Mucosa of descending colon (tissue), 3 donors: ENCODE results near the gene CDC42BPA. TPM values are rescaled to one million over a fixed set of nuclear protein-coding genes. Genes with fewer than 3 reads are reported as not detected.
A peak's percentile ranks its signal among the peaks of the same experiment; 100 is the strongest.

Experiments
- ATAC-seq: fragments of 200-7000 bp; cut with Tn5 transposase; one replicate; pipeline ENCODE4 v1.9.1; 2020; ENCODE audit warnings: mild to moderate bottlenecking, moderate library complexity
- DNase-seq, 3 donors: peaks; one replicate each; pipeline ENCODE4 v3.0.0-alpha.2; 2020
- H3K36me3 ChIP-seq: fragments of 200-600 bp; one replicate; pipeline ENCODE4 v1.8.0; 2021; ENCODE audit warnings: low read depth, mild to moderate bottlenecking
- H3K4me1 ChIP-seq: fragments of 200-600 bp; one replicate; pipeline ENCODE4 v1.8.0; 2021; ENCODE audit warnings: low read depth, mild to moderate bottlenecking
- H3K4me3 ChIP-seq: fragments of 200-600 bp; one replicate; pipeline ENCODE4 v1.8.0; 2021; ENCODE audit warnings: mild to moderate bottlenecking
- H3K9me3 ChIP-seq: fragments of 200-600 bp; one replicate; pipeline ENCODE4 v1.8.0; 2021; ENCODE audit warnings: mild to moderate bottlenecking
- intact Hi-C, 2 donors: fragments of 100-400 bp; cut with DNase I in 1 of 2; cut with micrococcal nuclease in 1 of 2; formaldehyde crosslinking; loops; one replicate each; pipeline versions ENCODE4 v1.11.0 to v1.11.1; 2022; cut with DNase I, micrococcal nuclease
- total RNA-seq, 3 donors: library from RNA; stranded (reverse); fragmentation: NEBNext Ultra II Directional in 2 of 3; extraction: Animal tissue kit (Norgen Biotek cat#: 25700) in 2 of 3; gene quantifications; one replicate each; pipeline versions ENCODE4 v1.2.1 to v1.2.4, GENCODE V29; 2021 to 2023
- TF ChIP-seq, protein P1 (sequence below): fragments of 200-600 bp; IDR thresholded peaks from one replicate; pipeline ENCODE4 v1.8.0; 2022; ENCODE audit warnings: antibody characterized with exemption, mild to moderate bottlenecking
- donor health status: DM: no; HTN: no; CAD: no; lungs with moderate emphysema.
- donor health status: DM: no; HTN: no; CAD: no.
- donor health status: DM: no; HTN: yes; CAD: no.

The CDC42BPA gene
- total RNA-seq, 3 donors from 2014 or later, result 32.6 to 70.7 (median 50.2) TPM

GRCh38 chr1:226964068-226964425 is 354.2 kb downstream of the CDC42BPA start:
- ATAC-seq (no peak), DNase-seq (no peak)
- Histone ChIP-seq H3K4me1 (no peaks in the 10 kb centered on the region), H3K9me3 (no peaks in the 10 kb centered on the region), H3K4me3 (no peak overlapping the region), H3K36me3 (no peaks in the 10 kb centered on the region)
- intact Hi-C loops, result no loop called here
- TF ChIP-seq, protein P1, sequence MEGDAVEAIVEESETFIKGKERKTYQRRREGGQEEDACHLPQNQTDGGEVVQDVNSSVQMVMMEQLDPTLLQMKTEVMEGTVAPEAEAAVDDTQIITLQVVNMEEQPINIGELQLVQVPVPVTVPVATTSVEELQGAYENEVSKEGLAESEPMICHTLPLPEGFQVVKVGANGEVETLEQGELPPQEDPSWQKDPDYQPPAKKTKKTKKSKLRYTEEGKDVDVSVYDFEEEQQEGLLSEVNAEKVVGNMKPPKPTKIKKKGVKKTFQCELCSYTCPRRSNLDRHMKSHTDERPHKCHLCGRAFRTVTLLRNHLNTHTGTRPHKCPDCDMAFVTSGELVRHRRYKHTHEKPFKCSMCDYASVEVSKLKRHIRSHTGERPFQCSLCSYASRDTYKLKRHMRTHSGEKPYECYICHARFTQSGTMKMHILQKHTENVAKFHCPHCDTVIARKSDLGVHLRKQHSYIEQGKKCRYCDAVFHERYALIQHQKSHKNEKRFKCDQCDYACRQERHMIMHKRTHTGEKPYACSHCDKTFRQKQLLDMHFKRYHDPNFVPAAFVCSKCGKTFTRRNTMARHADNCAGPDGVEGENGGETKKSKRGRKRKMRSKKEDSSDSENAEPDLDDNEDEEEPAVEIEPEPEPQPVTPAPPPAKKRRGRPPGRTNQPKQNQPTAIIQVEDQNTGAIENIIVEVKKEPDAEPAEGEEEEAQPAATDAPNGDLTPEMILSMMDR, result no peak

DNA sequence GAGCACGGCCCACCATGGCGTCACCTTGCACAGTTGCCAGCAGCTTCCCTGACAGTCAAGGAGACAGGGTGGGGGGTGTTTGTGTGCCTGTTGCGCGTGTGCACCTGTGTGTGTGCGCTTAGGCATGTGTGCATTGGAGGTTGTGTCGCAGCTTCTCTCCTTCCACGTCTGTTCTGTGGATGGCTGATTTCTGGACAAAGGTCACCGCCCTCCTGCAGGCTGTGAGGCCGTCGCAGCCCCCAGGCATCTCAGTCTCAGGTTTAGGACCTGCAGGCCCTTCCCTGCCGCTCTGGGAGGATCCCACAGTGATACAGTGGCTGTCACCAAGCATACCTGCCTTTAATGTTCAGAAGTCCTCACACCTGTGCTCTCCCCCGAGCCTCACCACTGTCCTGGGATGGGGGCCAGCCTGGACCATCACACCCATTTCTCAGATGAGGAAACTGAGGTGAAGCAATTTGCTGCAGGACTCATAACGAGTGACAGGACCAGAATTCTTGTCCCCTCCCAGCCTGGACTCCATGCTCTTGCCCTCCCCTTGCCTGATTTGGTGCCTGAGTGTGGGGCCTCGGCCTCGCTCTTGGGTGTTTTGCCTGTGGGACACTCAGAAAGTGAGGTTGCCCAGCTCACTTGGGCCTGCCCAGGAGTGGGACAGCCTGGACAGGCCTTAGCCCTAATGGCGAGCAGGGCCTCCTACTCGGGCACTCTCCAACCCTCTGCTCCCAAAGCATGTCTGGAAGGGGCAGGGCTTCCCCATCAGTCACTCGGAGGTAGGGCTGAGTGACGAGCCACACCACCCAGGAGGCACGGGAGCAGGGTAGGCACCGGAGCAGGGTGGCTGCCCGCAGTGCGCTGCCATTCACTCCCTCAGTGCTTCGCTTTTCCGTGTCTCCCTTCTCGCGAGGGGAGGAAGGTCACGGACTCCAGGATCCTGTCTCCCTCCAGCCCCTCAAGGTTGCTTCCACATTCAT is 355.6 kb downstream of the CDC42BPA start:
- no peak overlapping the region for H3K4me3 ChIP-seq
- intact Hi-C loops, result no loop called here
- TF ChIP-seq, protein P1, result no peak
- no peaks in the 10 kb centered on the region for H3K36me3 ChIP-seq
- H3K9me3 ChIP-seq, result no peaks in the 10 kb centered on the region
- ATAC-seq (no peak), DNase-seq (no peak)
- no peaks in the 10 kb centered on the region for H3K4me1 ChIP-seq

- ATAC-seq, result no peak
Measured at GRCh38 chr1:226960944-226961765, 357.1 kb downstream of the CDC42BPA start.

GRCh38 chr1:226960256-226960655 is 358.0 kb downstream of the CDC42BPA start:
- no peak for DNase-seq
- Histone ChIP-seq H3K36me3 (no peaks in the 10 kb centered on the region), H3K4me3 (no peak overlapping the region), H3K4me1 (no peaks in the 10 kb centered on the region), H3K9me3 (no peaks in the 10 kb centered on the region)
- intact Hi-C loops, result no loop called here
- no peak for ATAC-seq
- TF ChIP-seq, protein P1, result no peak

More at GRCh38 chr1:226960944-226961765, 357.1 kb downstream of the CDC42BPA start:
- Histone ChIP-seq H3K36me3 (no peaks in the 10 kb centered on the region), H3K4me1 (no peaks in the 10 kb centered on the region), H3K4me3 (no peak overlapping the region), H3K9me3 (no peaks in the 10 kb centered on the region)
- TF ChIP-seq, protein P1, result no peak
- peak in 1 of 3 donors; percentile 28 for DNase-seq
- intact Hi-C loops, result no loop called here

- no peaks in the 10 kb centered on the region for H3K4me1 ChIP-seq
- intact Hi-C loops, result no loop called here
- no peak overlapping the region for H3K4me3 ChIP-seq
- ATAC-seq (no peak), DNase-seq (no peak)
- TF ChIP-seq, protein P1, result no peak
- no peaks in the 10 kb centered on the region for H3K9me3 ChIP-seq
- no peaks in the 10 kb centered on the region for H3K36me3 ChIP-seq
Measured at GRCh38 chr1:226958300-226958699, 360.0 kb downstream of the CDC42BPA start.
